HepG2 (cell line): ENCODE data around the gene NCOA4. TPM values are rescaled to one million over a fixed set of nuclear protein-coding genes. Genes with fewer than 3 reads are reported as not detected.

Experiments
- ATAC-seq: fragments of 200-7000 bp; cut with Tn5 transposase; 3 replicates; pipeline ENCODE4 v1.9.1; 2020; ENCODE audit warnings: mild to moderate bottlenecking, moderate library complexity
- BruUV-seq: library from RNA; stranded (reverse); fragments of 400-500 nt; replicated peaks from 2 replicates; lab custom pipeline; 2021; lab: Mats Ljungman, UMichigan
- CTCF ChIA-PET: fragments of 300-600 bp; formaldehyde crosslinking; extraction: SDS; loops from one replicate; lab custom pipeline; 2021; ENCODE audit warnings: low total read pairs, inconsistent platforms, low intra/inter-chr PET ratio; lab: Yijun Ruan, JAX
- POLR2A ChIA-PET: fragments of 350-600 bp; sonication (Branson Sonifier 250); formaldehyde crosslinking; loops from one replicate; lab custom pipeline; 2020; ENCODE audit warnings: antibody characterized with exemption, inconsistent platforms; lab: Yijun Ruan, JAX
- DNase-seq: peaks from one replicate; pipeline ENCODE4 v3.0.0-alpha.2; 2015; ENCODE audit warnings: low spot score
- FAIRE-seq: peaks from 3 replicates; lab custom pipeline; 2011; peaks lifted over from hg19 to GRCh38; lab: Jason Lieb, UNC
- H2AFZ ChIP-seq: one replicate; pipeline ENCODE4 v1.6.1; 2011; ENCODE audit warnings: low read length, inconsistent platforms
- H3K27ac ChIP-seq: fragments of 300-600 bp; 3 replicates; pipeline ENCODE4 v1.8.0; 2011; ENCODE audit warnings: mixed run types, mild to moderate bottlenecking, mixed read lengths, low read length, inconsistent platforms; ENCODE audit not compliant: insufficient read depth; ENCODE audit errors: extremely low read length
- H3K27me3 ChIP-seq, 2 experiments: fragments of 200-600 bp in 1 of 2; 2 replicates in 1 of 2; 3 replicates in 1 of 2; pipeline versions ENCODE4 v1.6.0 to v1.8.0; 2011; ENCODE audit warnings: low read length in 2 of 2, mild to moderate bottlenecking in 2 of 2, moderate library complexity in 2 of 2, inconsistent platforms in 1 of 2; ENCODE audit not compliant: insufficient read depth in 2 of 2, control insufficient read depth in 1 of 2
- H3K36me3 ChIP-seq, 2 experiments: fragments of 200-600 bp in 1 of 2; replicated peaks in 1 of 2; 2 replicates in 1 of 2; 3 replicates in 1 of 2; pipeline versions ENCODE4 v1.5.1 to v1.8.0; 2011; ENCODE audit warnings: low read length in 2 of 2, inconsistent platforms in 1 of 2; ENCODE audit not compliant: insufficient read depth in 2 of 2, control insufficient read depth in 1 of 2
- H3K4me1 ChIP-seq: 2 replicates; pipeline ENCODE4 v1.5.1; 2012; ENCODE audit warnings: low read length, inconsistent platforms; ENCODE audit not compliant: insufficient read depth
- H3K4me2 ChIP-seq: 2 replicates; pipeline ENCODE4 v1.6.0; 2011; ENCODE audit warnings: low read depth, low read length, inconsistent platforms
- H3K4me3 ChIP-seq, 3 experiments: fragments of 200-600 bp in 1 of 3; sonication (generic), shearing (Covaris generic) in 1 of 3; replicated peaks in 1 of 3; 2 replicates each; pipeline ENCODE4 v1.5.1; 2011 to 2016; ENCODE audit warnings: low read length in 3 of 3, inconsistent platforms in 2 of 3, low read depth in 2 of 3, mild to moderate bottlenecking in 2 of 3, control low read depth in 1 of 3, mixed read lengths in 1 of 3; ENCODE audit not compliant: insufficient read depth in 1 of 3
- H3K79me2 ChIP-seq: one replicate; pipeline ENCODE4 v1.6.1; 2011; ENCODE audit warnings: low read length, inconsistent platforms; ENCODE audit not compliant: insufficient read depth
- H3K9ac ChIP-seq: 2 replicates; pipeline ENCODE4 v1.6.0; 2011; ENCODE audit warnings: mild to moderate bottlenecking, low read depth, low read length, inconsistent platforms; ENCODE audit not compliant: insufficient read depth
- H3K9me3 ChIP-seq: 2 replicates; pipeline ENCODE4 v1.5.1; 2012; ENCODE audit warnings: mild to moderate bottlenecking, low read length
- H4K20me1 ChIP-seq: 2 replicates; pipeline ENCODE4 v1.6.0; 2011; ENCODE audit warnings: inconsistent platforms, mild to moderate bottlenecking, low read length, moderate library complexity; ENCODE audit not compliant: insufficient read depth
- FOXA1 ChIP-seq, 2 experiments: fragments of 450-650 bp in 1 of 2; sonication (generic) in 1 of 2; formaldehyde crosslinking in 1 of 2; IDR thresholded peaks; 2 replicates each; pipeline versions ENCODE4 v1.4.0 to v1.6.1; 2016 to 2020; ENCODE audit warnings: missing genetic modification reagents in 1 of 2
- FOXO1 ChIP-seq: sonication (generic); formaldehyde crosslinking; IDR thresholded peaks from 2 replicates; pipeline ENCODE4 v1.4.0; 2020; ENCODE audit warnings: missing genetic modification reagents
- GPN1 ChIP-seq: sonication (generic); formaldehyde crosslinking; IDR thresholded peaks from 2 replicates; pipeline ENCODE4 v1.5.1; 2020; ENCODE audit warnings: missing genetic modification reagents, borderline replicate concordance
- HOXA5 ChIP-seq: sonication (generic); formaldehyde crosslinking; IDR thresholded peaks from 2 replicates; pipeline ENCODE4 v1.4.0; 2020; ENCODE audit warnings: missing genetic modification reagents
- IKZF4 ChIP-seq: sonication (generic); formaldehyde crosslinking; IDR thresholded peaks from 2 replicates; pipeline ENCODE4 v1.5.1; 2020; ENCODE audit warnings: borderline replicate concordance, mild to moderate bottlenecking, low read depth, missing genetic modification reagents; ENCODE audit errors: not compliant biosample characterization
- KLF11 ChIP-seq: IDR thresholded peaks from 2 replicates; pipeline ENCODE4 v1.6.1; 2016; ENCODE audit warnings: missing compliant biosample characterization
- NKX3-1 ChIP-seq: sonication (generic); formaldehyde crosslinking; IDR thresholded peaks from 2 replicates; pipeline ENCODE4 v1.5.0; 2020; ENCODE audit warnings: missing genetic modification reagents
- RBFOX2 ChIP-seq: fragments of 200-400 bp; formaldehyde crosslinking; IDR thresholded peaks from 2 replicates; pipeline ENCODE4 v1.6.1; 2017; ENCODE audit warnings: low read depth, mild to moderate bottlenecking, low read length
- SIX4 ChIP-seq: sonication (generic); formaldehyde crosslinking; IDR thresholded peaks from 2 replicates; pipeline ENCODE4 v1.4.0; 2020; ENCODE audit warnings: missing genetic modification reagents
- SMC3 ChIP-seq: IDR thresholded peaks from 2 replicates; pipeline ENCODE4 v1.6.1; 2011; ENCODE audit warnings: low read length, improper control_type of control experiment
- SNAPC2 ChIP-seq: sonication (generic); formaldehyde crosslinking; IDR thresholded peaks from 2 replicates; pipeline ENCODE4 v1.8.1; 2022; ENCODE audit warnings: mild to moderate bottlenecking, missing genetic modification reagents
- U2AF2 ChIP-seq: fragments of 200-400 bp; formaldehyde crosslinking; IDR thresholded peaks from 2 replicates; pipeline ENCODE4 v1.6.1; 2017; ENCODE audit warnings: low read depth, mild to moderate bottlenecking, low read length
- ZSCAN9 ChIP-seq: IDR thresholded peaks from 2 replicates; pipeline ENCODE4 v1.6.1; 2016; ENCODE audit warnings: borderline replicate concordance
- whole genome bisulfite sequencing: methylation state at CpG from one replicate; pipeline ENCODE4 v1.1.6; 2017; ENCODE audit warnings: low lambda C conversion rate; 5-methylcytosine and 5-hydroxymethylcytosine counted together
- in situ Hi-C: cut with HindIII; loops from 2 replicates; pipeline ENCODE4 v1.10.0; 2017; ENCODE audit warnings: low pct_unique_long_range_greater_than_20kb; ENCODE audit not compliant: extremely low pct_ligation_motif_present
- intact Hi-C: fragments of 100-400 bp; cut with micrococcal nuclease; formaldehyde crosslinking; loops from one replicate; pipeline ENCODE4 v1.10.0; 2022; ENCODE audit not compliant: unreplicated experiment
- polyA plus RNA-seq, 8 experiments: library from polyadenylated mRNA; depleted of rRNA in 3 of 8; stranded (reverse) in 7 of 8; unstranded in 1 of 8; fragments of >200 nt; fragmentation: Illumina TruSeq in 4 of 8; extraction: Trizol in 4 of 8; gene quantifications; 2 replicates each; pipeline versions ENCODE4 v1.2.1 to v1.2.3, GENCODE V29; 2011 to 2016; ENCODE audit warnings: low read depth in 4 of 8, missing spikeins in 1 of 8, mixed read lengths in 1 of 8; ENCODE audit not compliant: insufficient read depth in 1 of 8
- total RNA-seq, 5 experiments: library from RNA; depleted of rRNA; stranded (reverse); fragments of >200 nt; fragmentation: Illumina TruSeq; extraction: Trizol; gene quantifications; 2 replicates each; pipeline ENCODE4 v1.2.3, GENCODE V29; 2016; ENCODE audit warnings: low read depth in 1 of 5
- TF ChIP-seq, protein P1 (sequence below): sonication (generic); formaldehyde crosslinking; IDR thresholded peaks from 2 replicates; pipeline ENCODE4 v1.4.0; 2020; ENCODE audit warnings: low read depth, mild to moderate bottlenecking, missing genetic modification reagents
- TF ChIP-seq, protein P2 (sequence below): sonication (generic); formaldehyde crosslinking; IDR thresholded peaks from 2 replicates; pipeline ENCODE4 v1.9.0; 2021; ENCODE audit warnings: missing genetic modification reagents, borderline replicate concordance

NCOA4 gene
- total and polyA plus RNA-seq, 2 of the 13 experiments (the other 11 are each of a cell fraction or from before 2014, with no cell fraction given) = 306 to 400 TPM

DNA sequence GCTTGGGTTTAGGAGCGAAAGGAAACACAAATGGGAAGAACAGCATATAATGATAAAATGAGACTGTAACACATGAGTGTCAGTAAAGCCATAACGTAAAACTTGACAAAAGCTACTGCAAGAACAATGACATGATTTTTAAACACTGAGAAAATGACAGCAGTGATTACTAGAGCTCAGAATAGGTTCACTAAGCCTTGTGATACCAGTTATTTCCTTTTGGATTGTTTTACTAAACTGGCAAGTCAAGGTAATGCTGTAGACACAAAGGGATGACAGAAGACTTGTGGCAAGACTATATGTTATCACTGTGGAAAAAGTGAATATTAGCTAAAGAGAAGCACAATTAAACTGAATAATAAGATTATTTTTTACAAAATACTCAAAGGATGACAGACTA, 12.7 kb downstream of the NCOA4 start:
- intact Hi-C loops = no loop called here

GRCh38 chr10:46016811-46017210, 13.6 kb downstream of the NCOA4 start:
- intact Hi-C loops = no loop called here
- FAIRE-seq (no peak), ATAC-seq (no peak), DNase-seq (no peak)
- Histone ChIP-seq H3K4me3 (no peak overlapping the region), H3K27ac (no peak overlapping the region), H3K36me3 (peaks cover 29 to 69% of the 10 kb centered on the region in 2 experiments), H4K20me1 (peaks cover 89% of the 10 kb centered on the region), H3K79me2 (peaks cover 94% of the 10 kb centered on the region), H3K9me3 (no peaks in the 10 kb centered on the region), H3K4me1 (peaks cover 63% of the 10 kb centered on the region), H3K4me2 (peak overlapping the region; percentile 23; the same call in 1 of the 2 replicates), H2AFZ (no peak overlapping the region), H3K27me3 (no peaks in the 10 kb centered on the region), H3K9ac (no peak overlapping the region)
- WGBS = 93% methylated on average over 1 of the region's 1 CpG
- no TSS peak for BruUV-seq
- in situ Hi-C loops = no loop called here
- ChIA-PET CTCF (no interaction called here), POLR2A (interaction anchor here (8.7 kb wide), 1 partner anchor 12 kb away, joined by 147 read pairs; no protein-coding TSS in a partner anchor)
- no peak for TF ChIP-seq ZSCAN9 (CRISPR knock-in tag)
- no peak for TF ChIP-seq IKZF4 (CRISPR knock-in tag)
- no peak for TF ChIP-seq HOXA5 (CRISPR knock-in tag)
- TF ChIP-seq, protein P1, sequence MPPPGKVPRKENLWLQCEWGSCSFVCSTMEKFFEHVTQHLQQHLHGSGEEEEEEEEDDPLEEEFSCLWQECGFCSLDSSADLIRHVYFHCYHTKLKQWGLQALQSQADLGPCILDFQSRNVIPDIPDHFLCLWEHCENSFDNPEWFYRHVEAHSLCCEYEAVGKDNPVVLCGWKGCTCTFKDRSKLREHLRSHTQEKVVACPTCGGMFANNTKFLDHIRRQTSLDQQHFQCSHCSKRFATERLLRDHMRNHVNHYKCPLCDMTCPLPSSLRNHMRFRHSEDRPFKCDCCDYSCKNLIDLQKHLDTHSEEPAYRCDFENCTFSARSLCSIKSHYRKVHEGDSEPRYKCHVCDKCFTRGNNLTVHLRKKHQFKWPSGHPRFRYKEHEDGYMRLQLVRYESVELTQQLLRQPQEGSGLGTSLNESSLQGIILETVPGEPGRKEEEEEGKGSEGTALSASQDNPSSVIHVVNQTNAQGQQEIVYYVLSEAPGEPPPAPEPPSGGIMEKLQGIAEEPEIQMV (CRISPR knock-in tag) = no peak
- TF ChIP-seq, protein P2, sequence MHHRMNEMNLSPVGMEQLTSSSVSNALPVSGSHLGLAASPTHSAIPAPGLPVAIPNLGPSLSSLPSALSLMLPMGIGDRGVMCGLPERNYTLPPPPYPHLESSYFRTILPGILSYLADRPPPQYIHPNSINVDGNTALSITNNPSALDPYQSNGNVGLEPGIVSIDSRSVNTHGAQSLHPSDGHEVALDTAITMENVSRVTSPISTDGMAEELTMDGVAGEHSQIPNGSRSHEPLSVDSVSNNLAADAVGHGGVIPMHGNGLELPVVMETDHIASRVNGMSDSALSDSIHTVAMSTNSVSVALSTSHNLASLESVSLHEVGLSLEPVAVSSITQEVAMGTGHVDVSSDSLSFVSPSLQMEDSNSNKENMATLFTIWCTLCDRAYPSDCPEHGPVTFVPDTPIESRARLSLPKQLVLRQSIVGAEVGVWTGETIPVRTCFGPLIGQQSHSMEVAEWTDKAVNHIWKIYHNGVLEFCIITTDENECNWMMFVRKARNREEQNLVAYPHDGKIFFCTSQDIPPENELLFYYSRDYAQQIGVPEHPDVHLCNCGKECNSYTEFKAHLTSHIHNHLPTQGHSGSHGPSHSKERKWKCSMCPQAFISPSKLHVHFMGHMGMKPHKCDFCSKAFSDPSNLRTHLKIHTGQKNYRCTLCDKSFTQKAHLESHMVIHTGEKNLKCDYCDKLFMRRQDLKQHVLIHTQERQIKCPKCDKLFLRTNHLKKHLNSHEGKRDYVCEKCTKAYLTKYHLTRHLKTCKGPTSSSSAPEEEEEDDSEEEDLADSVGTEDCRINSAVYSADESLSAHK (CRISPR knock-in tag) = no peak
- TF ChIP-seq SIX4 (CRISPR knock-in tag) = no peak
- TF ChIP-seq U2AF2 = no peak
- TF ChIP-seq NKX3-1 (CRISPR knock-in tag) = no peak
- no peak for TF ChIP-seq GPN1
- no peak for TF ChIP-seq KLF11
- TF ChIP-seq SNAPC2 (CRISPR knock-in tag) = no peak
- no peak for TF ChIP-seq SMC3
- TF ChIP-seq FOXA1 (IDR thresholded peaks at IDR 0.05) = no peak
- no peak for TF ChIP-seq FOXA1 (CRISPR knock-in tag; IDR thresholded peaks at IDR 0.05)

More for the DNA sequence above, 12.7 kb downstream of the NCOA4 start:
- no peak for ATAC-seq
- H2AFZ ChIP-seq = no peak overlapping the region
- FAIRE-seq = no peak
- peaks cover 28 to 62% of the 10 kb centered on the region in 2 experiments for H3K36me3 ChIP-seq
- POLR2A ChIA-PET = interaction anchor here (8.7 kb wide), 1 partner anchor 13 kb away, joined by 147 read pairs; no protein-coding TSS in a partner anchor
- WGBS = 92% methylated on average over 2 of the region's 2 CpGs
- in situ Hi-C loops = no loop called here
- no peak overlapping the region for H3K4me3 ChIP-seq
- no peak for TF ChIP-seq FOXO1
- peak; percentile 50; the same call in 1 of the 2 replicates for TF ChIP-seq RBFOX2
- H3K4me2 ChIP-seq = peak overlapping the region; percentile 91
- peaks cover 63% of the 10 kb centered on the region for H3K4me1 ChIP-seq
- H3K9ac ChIP-seq = no peak overlapping the region
- no peak for DNase-seq
- CTCF ChIA-PET = no interaction called here
- H3K79me2 ChIP-seq = peaks cover 95% of the 10 kb centered on the region
- BruUV-seq = no TSS peak
- H3K27ac ChIP-seq = no peak overlapping the region
- H4K20me1 ChIP-seq = peaks cover 95% of the 10 kb centered on the region
- no peaks in the 10 kb centered on the region for H3K27me3 ChIP-seq
- no peaks in the 10 kb centered on the region for H3K9me3 ChIP-seq
